ENCODE results near the gene ITGAD. TPM values are rescaled to one million over a fixed set of nuclear protein-coding genes. Genes with fewer than 3 reads are reported as not detected.

ITGAD gene
- total and polyA plus RNA-seq, 2 of the 8 experiments (the other 6 are each of a cell fraction or from before 2014, with no cell fraction given) = 0.06 TPM; not detected in 1

DNA sequence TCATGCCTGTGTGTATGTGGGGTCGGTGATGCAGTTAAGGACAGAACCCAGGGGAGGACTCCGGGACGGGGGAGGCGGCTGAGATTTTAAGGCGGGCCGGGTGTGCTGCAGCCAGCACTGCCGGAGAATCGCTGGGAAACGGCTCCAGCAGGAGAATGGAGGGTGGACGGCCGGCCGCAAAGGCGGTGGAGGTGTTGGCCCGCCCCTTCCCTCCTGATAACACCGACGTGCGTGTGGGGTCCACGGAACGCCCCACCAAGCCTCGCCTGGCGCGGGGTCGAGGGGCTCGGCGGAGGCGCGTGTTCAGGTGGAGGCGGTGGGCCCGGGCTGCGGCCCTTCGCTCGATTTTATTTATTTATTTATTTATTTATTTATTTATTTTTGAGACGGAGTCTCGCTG is 48.8 kb downstream of the ITGAD start (continued):
- TF ChIP-seq CHD7 (IDR thresholded peaks at IDR 0.05; ENCODE audit: insufficient replicate concordance, low read length) = no peak
- no peak for TF ChIP-seq TAF7 (optimal IDR thresholded peaks at IDR 0.05; ENCODE audit: borderline replicate concordance, low read depth, low read length)

All from H1 (cell line).